ENCODE measurements around the gene VSTM4. TPM values are rescaled to one million over a fixed set of nuclear protein-coding genes. Genes with fewer than 3 reads are reported as not detected.

The VSTM4 gene
- total and polyA plus RNA-seq, 8 donors: 0.32 to 2.4 (median 0.57) TPM

GRCh38 chr10:49081547-49082275, 33.6 kb downstream of the VSTM4 start:
- ATAC-seq: no peak
- TF ChIP-seq CTCF (IDR thresholded peaks at IDR 0.05): no peak
- Histone ChIP-seq H3K36me3 (no peaks in the 10 kb centered on the region), H3K4me1 (no peaks in the 10 kb centered on the region), H3K27me3 (no peaks in the 10 kb centered on the region), H3K4me3 (no peak overlapping the region), H3K27ac (no peak overlapping the region), H3K9me3 (no peaks in the 10 kb centered on the region)
- DNase-seq: peak in 1 of 6 donors; percentile 34
- FAIRE-seq: no peak
- WGBS, 2 donors: 66 to 69% methylated on average over 9 of the region's 9 CpGs
- intact Hi-C loops (cut with DNase I): no loop called here

- ATAC-seq: peak in 3 of 4 donors; percentile 24 to 50 (median 32)
- no peak overlapping the region for H3K4me3 ChIP-seq
- DNase-seq: peak in 2 of 6 donors; percentile 9 to 21
- no peaks in the 10 kb centered on the region for H3K36me3 ChIP-seq
- H3K4me1 ChIP-seq: no peaks in the 10 kb centered on the region
- FAIRE-seq: no peak
- intact Hi-C loops (cut with DNase I): no loop called here
- WGBS, 2 donors: 22 to 31% methylated on average over 3 of the region's 3 CpGs
- no peak for TF ChIP-seq CTCF (IDR thresholded peaks at IDR 0.05)
- no peak overlapping the region for H3K27ac ChIP-seq
- no peaks in the 10 kb centered on the region for H3K27me3 ChIP-seq
- H3K9me3 ChIP-seq: no peaks in the 10 kb centered on the region
Observed at GRCh38 chr10:49080965-49081364, 34.4 kb downstream of the VSTM4 start.

- Histone ChIP-seq H3K36me3 (no peaks in the 10 kb centered on the region), H3K4me3 (no peak overlapping the region), H3K27me3 (no peaks in the 10 kb centered on the region), H3K4me1 (no peaks in the 10 kb centered on the region), H3K27ac (no peak overlapping the region), H3K9me3 (no peaks in the 10 kb centered on the region)
- ATAC-seq (peak in 3 of 4 donors; percentile 49 to 57 (median 50)), FAIRE-seq (no peak), DNase-seq (peak in 1 of 6 donors; percentile 15)
- intact Hi-C loops (cut with DNase I): no loop called here
- TF ChIP-seq CTCF (IDR thresholded peaks at IDR 0.05): no peak
- 13 to 14% methylated on average over 1 of the region's 1 CpG for WGBS, 2 donors
Observed at GRCh38 chr10:49080071-49080470, 35.3 kb downstream of the VSTM4 start.

- no peak for TF ChIP-seq CTCF (IDR thresholded peaks at IDR 0.05)
- no peak for FAIRE-seq
- Histone ChIP-seq H3K27ac (no peak overlapping the region), H3K36me3 (no peaks in the 10 kb centered on the region), H3K27me3 (no peaks in the 10 kb centered on the region), H3K9me3 (no peaks in the 10 kb centered on the region), H3K4me1 (no peaks in the 10 kb centered on the region), H3K4me3 (no peak overlapping the region)
- peak in 1 of 6 donors; percentile 12 for DNase-seq
- ATAC-seq: no peak
- intact Hi-C loops (cut with DNase I): no loop called here
- 54 to 61% methylated on average over 3 of the region's 3 CpGs for WGBS, 2 donors
Observed at GRCh38 chr10:49079499-49079898, 35.8 kb downstream of the VSTM4 start.

GRCh38 chr10:49079072-49079471, 36.2 kb downstream of the VSTM4 start:
- no peak for TF ChIP-seq CTCF (IDR thresholded peaks at IDR 0.05)
- FAIRE-seq (no peak), DNase-seq (no peak), ATAC-seq (no peak)
- H3K4me1 ChIP-seq: no peaks in the 10 kb centered on the region
- H3K27ac ChIP-seq: no peak overlapping the region
- no peaks in the 10 kb centered on the region for H3K36me3 ChIP-seq
- no peak overlapping the region for H3K4me3 ChIP-seq
- H3K27me3 ChIP-seq: no peaks in the 10 kb centered on the region
- H3K9me3 ChIP-seq: no peaks in the 10 kb centered on the region
- intact Hi-C loops (cut with DNase I): no loop called here
- WGBS, 2 donors: 44 to 54% methylated on average over 3 of the region's 3 CpGs
